ENCODE data around the gene OR10G3. TPM values are rescaled to one million over a fixed set of nuclear protein-coding genes. Genes with fewer than 3 reads are reported as not detected.

The OR10G3 gene
- total RNA-seq, 1 experiment from 2014 or later = not detected

- H3K79me1 ChIP-seq (ENCODE audit: insufficient read depth, low read depth, low read length, poor library complexity, severe bottlenecking) = peaks cover 15% of the 10 kb centered on the region
- H3K14ac ChIP-seq (ENCODE audit: insufficient read depth, low read length) = no peak overlapping the region
- H4K8ac ChIP-seq (replicated peaks; ENCODE audit: insufficient read length, low read depth, low read length) = no peak overlapping the region
- no peak overlapping the region for H3T11ph ChIP-seq (ENCODE audit: low read length)
- H2BK12ac ChIP-seq (ENCODE audit: insufficient read length, low read depth, low read length) = no peak overlapping the region
- H4K91ac ChIP-seq (ENCODE audit: insufficient read length, low read depth, low read length) = no peak overlapping the region
- H3K23ac ChIP-seq (ENCODE audit: insufficient read length, low read depth, low read length) = no peak overlapping the region
- peaks cover 4% of the 10 kb centered on the region; the same call in 1 of the 2 replicates for H3K79me2 ChIP-seq (ENCODE audit: insufficient read depth, low read length)
- H2BK20ac ChIP-seq (ENCODE audit: low read depth, low read length, poor library complexity, severe bottlenecking) = no peak overlapping the region
- H4K5ac ChIP-seq (ENCODE audit: insufficient read length, low read depth, low read length) = no peak overlapping the region
- H3K36me3 Mint-ChIP-seq (ENCODE audit: insufficient read depth in 1 of 3, low read depth in 3 of 3) = peaks cover 27 to 40% (median 36%) of the 10 kb centered on the region in 3 experiments
- no peak overlapping the region for H2AFZ ChIP-seq (ENCODE audit: low read length)
- no peak overlapping the region for H3K27ac ChIP-seq (ENCODE audit: insufficient read length, low read depth, low read length)
- H3K4me2 ChIP-seq (ENCODE audit: insufficient read depth, insufficient read length, low read length) = no peak overlapping the region
- no peak overlapping the region for H2BK15ac ChIP-seq (ENCODE audit: low read depth, low read length)
- no peak for DNase-seq
- H3K9ac ChIP-seq (ENCODE audit: extremely low read depth, insufficient read length, low read length) = no peak overlapping the region
- no peak overlapping the region for H2BK120ac ChIP-seq (ENCODE audit: low read depth, low read length, poor library complexity, severe bottlenecking)
- H3K18ac ChIP-seq (ENCODE audit: insufficient read length, low read depth, low read length) = no peak overlapping the region
- H3K4ac ChIP-seq (ENCODE audit: low read depth, low read length) = no peak overlapping the region
- TF ChIP-seq CTCF (conservative IDR thresholded peaks at IDR 0.05) = no peak
- H4K20me1 ChIP-seq (ENCODE audit: control insufficient read depth, insufficient read depth, insufficient read length) = no peaks in the 10 kb centered on the region
- no peak overlapping the region for H3K4me3 Mint-ChIP-seq
- no peaks in the 10 kb centered on the region for H3K9me3 ChIP-seq (ENCODE audit: control insufficient read depth, low read depth, low read length)
- WGBS (ENCODE audit: extremely low coverage, insufficient read length, low lambda C conversion rate) = no CpG with 5 or more reads among the region's 2 CpGs
- peaks cover 50 to 51% of the 10 kb centered on the region in 2 experiments for H3K4me1 Mint-ChIP-seq
- H3K27me3 Mint-ChIP-seq (ENCODE audit: low read depth) = no peaks in the 10 kb centered on the region
- no peaks in the 10 kb centered on the region for H3K27me3 ChIP-seq (ENCODE audit: insufficient read depth, low read length)
- no peak overlapping the region for H2AK5ac ChIP-seq (ENCODE audit: insufficient read length, low read length)
- no peaks in the 10 kb centered on the region for H3K23me2 ChIP-seq (ENCODE audit: insufficient read length, low read depth, low read length, poor library complexity, severe bottlenecking)
- H2BK5ac ChIP-seq (ENCODE audit: insufficient read length, low read length) = no peak overlapping the region
- peak overlapping the region; percentile 31 to 77 (median 72); a peak in 4 of 7 replicates for H3K27ac Mint-ChIP-seq
- no peak overlapping the region for H3K56ac ChIP-seq (ENCODE audit: insufficient read length, low read depth, low read length)
- H3K4me1 ChIP-seq (ENCODE audit: insufficient read depth, low read length) = peaks cover 13% of the 10 kb centered on the region; the same call in 1 of the 2 replicates
- H3K9me3 Mint-ChIP-seq = no peaks in the 10 kb centered on the region
Measured at GRCh38 chr14:21518725-21519124, 61.2 kb downstream of the OR10G3 start.

Other genes starting within 250 kb of the OR10G3 start
- 210 and 215 TPM in 2 replicates for gene SUPT16H, start 196.1 kb downstream of the OR10G3 start, total RNA-seq (2021)
- gene CHD8, start 124.0 kb downstream of the OR10G3 start, total RNA-seq (2021) = 132 and 135 TPM in 2 replicates
- 26.2 and 27.9 TPM in 2 replicates for gene RAB2B, start 103.1 kb downstream of the OR10G3 start, total RNA-seq (2021)
- 58.0 and 64.7 TPM in 2 replicates for gene TOX4, start 102.9 kb downstream of the OR10G3 start, total RNA-seq (2021)
- 84.1 and 84.4 TPM in 2 replicates for gene METTL3, start 68.7 kb downstream of the OR10G3 start, total RNA-seq (2021)
- gene SALL2, start 53.7 kb downstream of the OR10G3 start, total RNA-seq (2021) = 287 and 299 TPM in 2 replicates
- not detected in 2 replicates for gene OR10G2, start 54.9 kb upstream of the OR10G3 start, total RNA-seq (2021)
- not detected in 2 replicates for gene OR4E2, start 73.8 kb upstream of the OR10G3 start, total RNA-seq (2021)
- gene OR4E1, start 93.7 kb upstream of the OR10G3 start, total RNA-seq (2021) = not detected in 2 replicates

Measured in H9 (cell line).